IMR-90 (cell line): ENCODE results near the gene NKAIN2. TPM values are rescaled to one million over a fixed set of nuclear protein-coding genes. Genes with fewer than 3 reads are reported as not detected.

Source experiments
- ATAC-seq: fragments of 200-7000 bp; cut with Tn5 transposase; 2 replicates; pipeline ENCODE4 v1.9.1; 2020; ENCODE audit warnings: low read depth, mild to moderate bottlenecking, moderate library complexity
- BruUV-seq: library from RNA; stranded (reverse); fragments of 400-500 nt; replicated peaks from 2 replicates; lab custom pipeline; 2021; lab: Mats Ljungman, UMichigan
- CTCF ChIA-PET: fragments of 300-600 bp; formaldehyde crosslinking; extraction: SDS; loops from one replicate; lab custom pipeline; 2021; ENCODE audit warnings: antibody characterized with exemption; lab: Yijun Ruan, JAX
- POLR2A ChIA-PET: fragments of 300-600 bp; sonication (Branson Sonifier 250); formaldehyde crosslinking; loops from one replicate; lab custom pipeline; 2022; ENCODE audit warnings: antibody characterized with exemption; ENCODE audit not compliant: unreplicated experiment; lab: Charles Lee
- DNase-seq: peaks from one replicate; pipeline ENCODE4 v3.0.0; 2013
- H2AFZ ChIP-seq: replicated peaks from 2 replicates; pipeline ENCODE3; 2013; ENCODE audit warnings: low read length, mild to moderate bottlenecking; ENCODE audit not compliant: poor library complexity
- H2AK5ac ChIP-seq: 2 replicates; pipeline ENCODE4 v1.6.1; 2013; ENCODE audit warnings: low read depth, low read length, inconsistent platforms
- H2AK9ac ChIP-seq: replicated peaks from 2 replicates; pipeline ENCODE3; 2013; ENCODE audit warnings: mild to moderate bottlenecking, low read depth, low read length, moderate library complexity; ENCODE audit not compliant: poor library complexity
- H2BK120ac ChIP-seq: 2 replicates; pipeline ENCODE4 v1.6.1; 2013; ENCODE audit warnings: low read depth, low read length, inconsistent platforms
- H2BK15ac ChIP-seq: 3 replicates; pipeline ENCODE4 v1.6.1; 2013; ENCODE audit warnings: low read depth, low read length, inconsistent platforms
- H2BK20ac ChIP-seq: 2 replicates; pipeline ENCODE4 v1.6.1; 2013; ENCODE audit warnings: low read depth, mild to moderate bottlenecking, inconsistent platforms, low read length, moderate library complexity
- H2BK5ac ChIP-seq: 2 replicates; pipeline ENCODE4 v1.6.1; 2013; ENCODE audit warnings: mild to moderate bottlenecking, low read depth, low read length, inconsistent platforms; ENCODE audit not compliant: poor library complexity, severe bottlenecking
- H3K14ac ChIP-seq: replicated peaks from 2 replicates; pipeline ENCODE4 v1.6.1; 2013; ENCODE audit warnings: low read depth, low read length, inconsistent platforms
- H3K18ac ChIP-seq: 2 replicates; pipeline ENCODE4 v1.6.1; 2013; ENCODE audit warnings: low read depth, low read length, control low read depth
- H3K23ac ChIP-seq: 2 replicates; pipeline ENCODE4 v1.6.1; 2013; ENCODE audit warnings: low read depth, low read length, inconsistent platforms
- H3K27ac ChIP-seq: 2 replicates; pipeline ENCODE4 v1.5.1; 2013; ENCODE audit warnings: mild to moderate bottlenecking, control low read depth, low read length; ENCODE audit not compliant: insufficient read depth
- H3K27me3 ChIP-seq: 2 replicates; pipeline ENCODE4 v1.6.1; 2013; ENCODE audit warnings: low read length; ENCODE audit not compliant: control insufficient read depth, insufficient read depth
- H3K36me3 ChIP-seq: 2 replicates; pipeline ENCODE4 v1.6.1; 2013; ENCODE audit warnings: low read length, mixed read lengths; ENCODE audit not compliant: control insufficient read depth, insufficient read depth
- H3K4ac ChIP-seq: 2 replicates; pipeline ENCODE4 v1.6.1; 2013; ENCODE audit warnings: low read depth, low read length, inconsistent platforms
- H3K4me1 ChIP-seq: 2 replicates; pipeline ENCODE4 v1.6.1; 2013; ENCODE audit warnings: low read length, mixed read lengths; ENCODE audit not compliant: control insufficient read depth, insufficient read depth
- H3K4me2 ChIP-seq: 2 replicates; pipeline ENCODE4 v1.6.1; 2013; ENCODE audit warnings: low read depth, mild to moderate bottlenecking, control low read depth, low read length, moderate library complexity
- H3K4me3 ChIP-seq: 2 replicates; pipeline ENCODE4 v1.5.1; 2013; ENCODE audit warnings: low read depth, mild to moderate bottlenecking, control low read depth, low read length, moderate library complexity; ENCODE audit not compliant: insufficient read depth
- H3K56ac ChIP-seq: 2 replicates; pipeline ENCODE4 v1.6.1; 2013; ENCODE audit warnings: low read length, inconsistent platforms; ENCODE audit not compliant: insufficient read depth; ENCODE audit errors: extremely low read depth
- H3K79me1 ChIP-seq, 2 experiments: 2 replicates each; pipeline ENCODE4 v1.6.1; 2013; ENCODE audit warnings: low read length in 2 of 2, inconsistent platforms in 1 of 2, low read depth in 1 of 2
- H3K9ac ChIP-seq: 2 replicates; pipeline ENCODE4 v1.6.1; 2013; ENCODE audit warnings: low read depth, low read length, control low read depth
- H3K9me1 ChIP-seq: 2 replicates; pipeline ENCODE4 v1.6.1; 2013; ENCODE audit warnings: low read length, inconsistent platforms; ENCODE audit not compliant: insufficient read depth
- H3K9me3 ChIP-seq: 2 replicates; pipeline ENCODE4 v1.6.1; 2013; ENCODE audit warnings: low read length; ENCODE audit not compliant: control insufficient read depth, insufficient read depth
- H4K20me1 ChIP-seq: 2 replicates; pipeline ENCODE4 v1.6.1; 2013; ENCODE audit warnings: low read length, inconsistent platforms; ENCODE audit not compliant: insufficient read depth
- H4K5ac ChIP-seq: 2 replicates; pipeline ENCODE4 v1.6.1; 2013; ENCODE audit warnings: mild to moderate bottlenecking, low read depth, low read length, control low read depth
- H4K8ac ChIP-seq, 2 experiments: 2 replicates each; pipeline ENCODE4 v1.6.1; 2013; ENCODE audit warnings: low read depth in 2 of 2, low read length in 2 of 2, control low read depth in 1 of 2, inconsistent platforms in 1 of 2
- H4K91ac ChIP-seq: 2 replicates; pipeline ENCODE4 v1.6.1; 2013; ENCODE audit warnings: low read depth, low read length, inconsistent platforms; ENCODE audit not compliant: insufficient read depth
- BHLHE40 ChIP-seq: fragments of 150-350 bp; IDR thresholded peaks from 2 replicates; pipeline ENCODE4 v1.6.1; 2016; ENCODE audit warnings: mild to moderate bottlenecking, low read depth, low read length
- CEBPB ChIP-seq: IDR thresholded peaks from 2 replicates; pipeline ENCODE4 v1.6.1; 2012; ENCODE audit warnings: low read depth, low read length, improper control_type of control experiment
- CHD1 ChIP-seq: IDR thresholded peaks from 2 replicates; pipeline ENCODE4 v1.6.1; 2012; ENCODE audit warnings: low read depth, low read length, improper control_type of control experiment
- CTCF ChIP-seq: conservative IDR thresholded peaks from 2 replicates; pipeline ENCODE4 v1.5.1; 2012; ENCODE audit warnings: mild to moderate bottlenecking, low read depth, low read length, improper control_type of control experiment
- FOS ChIP-seq: fragments of 150-350 bp; IDR thresholded peaks from 2 replicates; pipeline ENCODE4 v1.6.1; 2016; ENCODE audit warnings: low read depth, low read length
- MAFK ChIP-seq: IDR thresholded peaks from 2 replicates; pipeline ENCODE4 v1.6.1; 2012; ENCODE audit warnings: low read depth, low read length, improper control_type of control experiment
- MAZ ChIP-seq: IDR thresholded peaks from 2 replicates; pipeline ENCODE4 v1.6.1; 2012; ENCODE audit warnings: low read depth, mild to moderate bottlenecking, low read length, improper control_type of control experiment, moderate library complexity, borderline replicate concordance
- NFE2L2 ChIP-seq: fragments of 150-350 bp; IDR thresholded peaks from 2 replicates; pipeline ENCODE4 v1.6.1; 2016; ENCODE audit warnings: low read depth, mild to moderate bottlenecking, low read length
- RCOR1 ChIP-seq: IDR thresholded peaks from 2 replicates; pipeline ENCODE4 v1.6.1; 2012; ENCODE audit warnings: mild to moderate bottlenecking, low read length, improper control_type of control experiment; ENCODE audit not compliant: insufficient replicate concordance
- RFX5 ChIP-seq: IDR thresholded peaks from 2 replicates; pipeline ENCODE4 v1.8.0; 2012; ENCODE audit warnings: low read depth, mild to moderate bottlenecking, low read length, moderate library complexity
- WGBS, 2 experiments: methylation state at CpG; one replicate each; pipeline versions ENCODE4 v1.1.5 to v1.1.7; 2013; ENCODE audit warnings: missing lambda C conversion rate in 2 of 2; ENCODE audit not compliant: insufficient read length in 1 of 2; ENCODE audit errors: extremely low coverage in 2 of 2; 5-methylcytosine and 5-hydroxymethylcytosine counted together
- dilution Hi-C: fragments of 300-500 bp; cut with HindIII; formaldehyde crosslinking; loops from one replicate; pipeline ENCODE4 v1.14.3; 2018; ENCODE audit warnings: low sequenced_read_pairs; ENCODE audit not compliant: unreplicated experiment
- in situ Hi-C: fragments of 300-500 bp; cut with MboI; formaldehyde crosslinking; loops from 3 replicates; pipeline ENCODE4 v1.14.3; 2019; ENCODE audit warnings: low sequenced_read_pairs, inconsistent platforms, mixed read lengths
- intact Hi-C: fragments of 100-400 bp; cut with micrococcal nuclease; formaldehyde crosslinking; loops from 2 replicates; pipeline ENCODE4 v1.10.0; 2022
- polyA plus RNA-seq, 3 experiments: library from polyadenylated mRNA; depleted of rRNA; stranded (reverse); fragments of >200 nt; gene quantifications; 2 replicates each; pipeline ENCODE4 v1.2.3, GENCODE V29; 2012; ENCODE audit warnings: low replicate concordance in 1 of 3
- total RNA-seq: library from RNA; depleted of rRNA; stranded (reverse); fragments of >200 nt; gene quantifications from 2 replicates; pipeline ENCODE4 v1.2.3, GENCODE V29; 2012
- TF ChIP-seq, protein P1 (sequence below): fragments of 150-350 bp; IDR thresholded peaks from 2 replicates; pipeline ENCODE4 v1.6.1; 2017; ENCODE audit warnings: mild to moderate bottlenecking, antibody characterized with exemption, low read length, low read depth
- TF ChIP-seq, protein P2 (sequence below): fragments of 150-350 bp; IDR thresholded peaks from 2 replicates; pipeline ENCODE4 v1.6.1; 2016; ENCODE audit warnings: low read depth, mild to moderate bottlenecking, low read length, moderate library complexity, borderline replicate concordance

NKAIN2 gene
- total and polyA plus RNA-seq, 2 of the 4 experiments (the other 2 are of a cell fraction) = not detected

GRCh38 chr6:124867121-124867520 lies 1063.5 kb downstream of the NKAIN2 start:
- Histone ChIP-seq H3K23ac (no peak overlapping the region), H2AK5ac (no peak overlapping the region), H4K8ac (no peak overlapping the region), H3K4me1 (peaks cover 2% of the 10 kb centered on the region; the same call in 1 of the 2 replicates), H3K4me3 (no peak overlapping the region), H3K27ac (no peak overlapping the region), H3K9me3 (no peaks in the 10 kb centered on the region), H3K9me1 (no peaks in the 10 kb centered on the region), H3K27me3 (no peaks in the 10 kb centered on the region), H2BK5ac (no peak overlapping the region), H2BK15ac (no peak overlapping the region), H3K9ac (no peak overlapping the region), H2AK9ac (no peak overlapping the region), H3K18ac (no peak overlapping the region), H3K56ac (no peak overlapping the region), H2BK20ac (no peak overlapping the region), H2BK120ac (no peak overlapping the region), H4K5ac (no peak overlapping the region), H2AFZ (no peak overlapping the region), H4K91ac (no peak overlapping the region), H3K14ac (no peak overlapping the region), H3K36me3 (no peaks in the 10 kb centered on the region), H3K4ac (no peak overlapping the region), H4K20me1 (no peaks in the 10 kb centered on the region), H3K79me1 (no peaks in the 10 kb centered on the region), H3K4me2 (no peak overlapping the region)
- dilution Hi-C loops (no loop called here), intact Hi-C loops (loop anchor here (5.0 kb wide), 1 partner anchor 900 kb away; no protein-coding TSS in a partner anchor), in situ Hi-C loops (no loop called here)
- ChIA-PET CTCF (no interaction called here), POLR2A (no interaction called here)
- ATAC-seq (no peak), DNase-seq (no peak)
- TF ChIP-seq CEBPB = no peak
- TF ChIP-seq RCOR1 = no peak
- TF ChIP-seq FOS = no peak
- no peak for TF ChIP-seq MAZ
- no peak for TF ChIP-seq CTCF
- no peak for TF ChIP-seq MAFK
- TF ChIP-seq NFE2L2 = no peak
- TF ChIP-seq, protein P1, sequence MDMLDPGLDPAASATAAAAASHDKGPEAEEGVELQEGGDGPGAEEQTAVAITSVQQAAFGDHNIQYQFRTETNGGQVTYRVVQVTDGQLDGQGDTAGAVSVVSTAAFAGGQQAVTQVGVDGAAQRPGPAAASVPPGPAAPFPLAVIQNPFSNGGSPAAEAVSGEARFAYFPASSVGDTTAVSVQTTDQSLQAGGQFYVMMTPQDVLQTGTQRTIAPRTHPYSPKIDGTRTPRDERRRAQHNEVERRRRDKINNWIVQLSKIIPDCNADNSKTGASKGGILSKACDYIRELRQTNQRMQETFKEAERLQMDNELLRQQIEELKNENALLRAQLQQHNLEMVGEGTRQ = no peak
- no peak for TF ChIP-seq CHD1
- TF ChIP-seq, protein P2, sequence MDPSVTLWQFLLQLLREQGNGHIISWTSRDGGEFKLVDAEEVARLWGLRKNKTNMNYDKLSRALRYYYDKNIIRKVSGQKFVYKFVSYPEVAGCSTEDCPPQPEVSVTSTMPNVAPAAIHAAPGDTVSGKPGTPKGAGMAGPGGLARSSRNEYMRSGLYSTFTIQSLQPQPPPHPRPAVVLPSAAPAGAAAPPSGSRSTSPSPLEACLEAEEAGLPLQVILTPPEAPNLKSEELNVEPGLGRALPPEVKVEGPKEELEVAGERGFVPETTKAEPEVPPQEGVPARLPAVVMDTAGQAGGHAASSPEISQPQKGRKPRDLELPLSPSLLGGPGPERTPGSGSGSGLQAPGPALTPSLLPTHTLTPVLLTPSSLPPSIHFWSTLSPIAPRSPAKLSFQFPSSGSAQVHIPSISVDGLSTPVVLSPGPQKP = no peak
- no peak for TF ChIP-seq BHLHE40
- TF ChIP-seq RFX5 = no peak
- no CpG with 5 or more reads among the region's 1 CpG for WGBS, 2 experiments
- BruUV-seq = no TSS peak
